Measurements from ENCODE around the gene SLC16A7. TPM values are rescaled to one million over a fixed set of nuclear protein-coding genes. Genes with fewer than 3 reads are reported as not detected.
A peak's percentile ranks its signal among the peaks of the same experiment; 100 is the strongest.
"Not testable (repeated sequence)": the region's sequence is repeated elsewhere in the genome, so short reads cannot be mapped to it uniquely, and the experiment has no call there.

The SLC16A7 gene
- polyA plus RNA-seq, 1 donor from 2014 or later: 13.8 TPM

- Mint-ChIP-seq H3K36me3 (peaks cover 3% of the 10 kb centered on the region), H3K27ac (no peak overlapping the region), H3K27me3 (no peaks in the 10 kb centered on the region), H3K4me3 (peak overlapping the region in 1 of 4 donors; percentile 55), H3K4me1 (peaks cover 23 to 40% (median 36%) of the 10 kb centered on the region in 3 donors), H3K9me3 (no peaks in the 10 kb centered on the region)
Observed at GRCh38 chr12:59600171-59600570, 4.3 kb downstream of the SLC16A7 start.

GRCh38 chr12:59603754-59604153 is 7.9 kb downstream of the SLC16A7 start:
- H3K27ac Mint-ChIP-seq: peak overlapping the region in 1 of 3 donors; percentile 41
- no peaks in the 10 kb centered on the region for H3K9me3 Mint-ChIP-seq
- no peak overlapping the region for H3K4me3 Mint-ChIP-seq
- peaks cover 7% of the 10 kb centered on the region for H3K36me3 Mint-ChIP-seq
- H3K4me1 Mint-ChIP-seq: peaks cover 12 to 24% (median 21%) of the 10 kb centered on the region in 3 donors
- H3K27me3 Mint-ChIP-seq: no peaks in the 10 kb centered on the region

- peaks cover 15% of the 10 kb centered on the region for H3K36me3 Mint-ChIP-seq
- not testable (repeated sequence) for H3K4me1 Mint-ChIP-seq, H3K27ac Mint-ChIP-seq, H3K4me3 Mint-ChIP-seq, H3K27me3 Mint-ChIP-seq
- H3K9me3 Mint-ChIP-seq: peaks cover 3 to 18% (median 9%) of the 10 kb centered on the region in 3 donors
Observed at GRCh38 chr12:59612823-59613434, 17.1 kb downstream of the SLC16A7 start.

- H3K4me1 Mint-ChIP-seq: peaks cover 9 to 21% (median 12%) of the 10 kb centered on the region in 3 donors
- H3K4me3 Mint-ChIP-seq: peak overlapping the region in 1 of 4 donors; percentile 9
- H3K9me3 Mint-ChIP-seq: peaks cover 3 to 18% (median 9%) of the 10 kb centered on the region in 3 donors
- H3K27me3 Mint-ChIP-seq: no peaks in the 10 kb centered on the region
- H3K27ac Mint-ChIP-seq: peak overlapping the region in 1 of 3 donors; percentile 13
- H3K36me3 Mint-ChIP-seq: peaks cover 9% of the 10 kb centered on the region
Observed at GRCh38 chr12:59615392-59616165, 19.8 kb downstream of the SLC16A7 start.

GRCh38 chr12:59619461-59620240 is 23.8 kb downstream of the SLC16A7 start:
- Mint-ChIP-seq H3K4me1 (peaks cover 12 to 23% (median 21%) of the 10 kb centered on the region in 3 donors), H3K27me3 (no peaks in the 10 kb centered on the region), H3K4me3 (peak overlapping the region in 2 of 4 donors; percentile 5 to 74), H3K36me3 (no peaks in the 10 kb centered on the region), H3K27ac (peak overlapping the region in 2 of 3 donors; percentile 6 to 55), H3K9me3 (no peaks in the 10 kb centered on the region)

- Mint-ChIP-seq H3K27me3 (no peaks in the 10 kb centered on the region), H3K36me3 (no peaks in the 10 kb centered on the region), H3K4me1 (peaks cover 12 to 24% (median 23%) of the 10 kb centered on the region in 3 donors), H3K27ac (peak overlapping the region; percentile 6 to 59 (median 32)), H3K9me3 (no peaks in the 10 kb centered on the region), H3K4me3 (peak overlapping the region; percentile 28 to 74 (median 58))
Observed at GRCh38 chr12:59620326-59620725, 24.5 kb downstream of the SLC16A7 start.

GRCh38 chr12:59624732-59625460 is 29.1 kb downstream of the SLC16A7 start:
- peaks cover 11 to 25% (median 20%) of the 10 kb centered on the region in 3 donors for H3K4me1 Mint-ChIP-seq
- H3K27ac Mint-ChIP-seq: peak overlapping the region in 1 of 3 donors; percentile 25
- H3K9me3 Mint-ChIP-seq: no peaks in the 10 kb centered on the region
- no peak overlapping the region for H3K4me3 Mint-ChIP-seq
- peaks cover 1% of the 10 kb centered on the region for H3K36me3 Mint-ChIP-seq
- H3K27me3 Mint-ChIP-seq: no peaks in the 10 kb centered on the region

GRCh38 chr12:59626382-59626781 is 30.6 kb downstream of the SLC16A7 start:
- H3K4me1 Mint-ChIP-seq: peaks cover 2 to 17% (median 8%) of the 10 kb centered on the region in 3 donors
- H3K36me3 Mint-ChIP-seq: peaks cover 1% of the 10 kb centered on the region
- H3K9me3 Mint-ChIP-seq: no peaks in the 10 kb centered on the region
- peak overlapping the region in 1 of 3 donors; percentile 1 for H3K27ac Mint-ChIP-seq
- H3K27me3 Mint-ChIP-seq: no peaks in the 10 kb centered on the region
- no peak overlapping the region for H3K4me3 Mint-ChIP-seq

- no peak overlapping the region for H3K27ac Mint-ChIP-seq
- H3K9me3 Mint-ChIP-seq: no peaks in the 10 kb centered on the region
- H3K4me3 Mint-ChIP-seq: no peak overlapping the region
- H3K27me3 Mint-ChIP-seq: no peaks in the 10 kb centered on the region
- H3K4me1 Mint-ChIP-seq: peaks cover 2 to 19% (median 14%) of the 10 kb centered on the region in 3 donors
- H3K36me3 Mint-ChIP-seq: peaks cover 1% of the 10 kb centered on the region
Observed at GRCh38 chr12:59627582-59627981, 31.8 kb downstream of the SLC16A7 start.

GRCh38 chr12:59629890-59630289 is 34.1 kb downstream of the SLC16A7 start:
- H3K36me3 Mint-ChIP-seq: peaks cover 1% of the 10 kb centered on the region
- no peaks in the 10 kb centered on the region for H3K27me3 Mint-ChIP-seq
- no peak overlapping the region for H3K4me3 Mint-ChIP-seq
- no peak overlapping the region for H3K27ac Mint-ChIP-seq
- no peaks in the 10 kb centered on the region for H3K9me3 Mint-ChIP-seq
- peaks cover 5 to 17% (median 14%) of the 10 kb centered on the region in 3 donors for H3K4me1 Mint-ChIP-seq

- Mint-ChIP-seq H3K36me3 (no peaks in the 10 kb centered on the region), H3K4me1 (peaks cover 8 to 21% (median 17%) of the 10 kb centered on the region in 3 donors), H3K9me3 (no peaks in the 10 kb centered on the region), H3K27me3 (no peaks in the 10 kb centered on the region), H3K4me3 (no peak overlapping the region), H3K27ac (no peak overlapping the region)
Observed at GRCh38 chr12:59632408-59632807, 36.6 kb downstream of the SLC16A7 start.

- H3K4me3 Mint-ChIP-seq: no peak overlapping the region
- no peak overlapping the region for H3K27ac Mint-ChIP-seq
- H3K4me1 Mint-ChIP-seq: peaks cover 10 to 25% (median 21%) of the 10 kb centered on the region in 3 donors
- H3K27me3 Mint-ChIP-seq: no peaks in the 10 kb centered on the region
- peaks cover 6% of the 10 kb centered on the region for H3K36me3 Mint-ChIP-seq
- no peaks in the 10 kb centered on the region for H3K9me3 Mint-ChIP-seq
Observed at GRCh38 chr12:59634254-59634653, 38.4 kb downstream of the SLC16A7 start.

GRCh38 chr12:59636945-59637691 is 41.3 kb downstream of the SLC16A7 start:
- peaks cover 0 to 2% (median 0%) of the 10 kb centered on the region in 3 donors for H3K9me3 Mint-ChIP-seq
- H3K36me3 Mint-ChIP-seq: peaks cover 6% of the 10 kb centered on the region
- H3K4me1 Mint-ChIP-seq: peaks cover 10 to 20% (median 18%) of the 10 kb centered on the region in 3 donors
- H3K27ac Mint-ChIP-seq: no peak overlapping the region
- H3K27me3 Mint-ChIP-seq: no peaks in the 10 kb centered on the region
- peak overlapping the region in 1 of 4 donors; percentile 7 for H3K4me3 Mint-ChIP-seq

GRCh38 chr12:59637692-59638070 is 41.9 kb downstream of the SLC16A7 start:
- H3K27me3 Mint-ChIP-seq: no peaks in the 10 kb centered on the region
- H3K27ac Mint-ChIP-seq: no peak overlapping the region
- peaks cover 0 to 2% (median 0%) of the 10 kb centered on the region in 3 donors for H3K9me3 Mint-ChIP-seq
- H3K36me3 Mint-ChIP-seq: peaks cover 6% of the 10 kb centered on the region
- peak overlapping the region in 1 of 4 donors; percentile 7 for H3K4me3 Mint-ChIP-seq
- peaks cover 10 to 20% (median 18%) of the 10 kb centered on the region in 3 donors for H3K4me1 Mint-ChIP-seq
